Measurements from ENCODE around the gene CYGB. TPM values are rescaled to one million over a fixed set of nuclear protein-coding genes. Genes with fewer than 3 reads are reported as not detected.

Gene CYGB
- total and polyA plus RNA-seq, 2 of the 13 experiments (the other 11 are each of a cell fraction or from before 2014, with no cell fraction given), result 18.9 to 27.1 TPM

DNA sequence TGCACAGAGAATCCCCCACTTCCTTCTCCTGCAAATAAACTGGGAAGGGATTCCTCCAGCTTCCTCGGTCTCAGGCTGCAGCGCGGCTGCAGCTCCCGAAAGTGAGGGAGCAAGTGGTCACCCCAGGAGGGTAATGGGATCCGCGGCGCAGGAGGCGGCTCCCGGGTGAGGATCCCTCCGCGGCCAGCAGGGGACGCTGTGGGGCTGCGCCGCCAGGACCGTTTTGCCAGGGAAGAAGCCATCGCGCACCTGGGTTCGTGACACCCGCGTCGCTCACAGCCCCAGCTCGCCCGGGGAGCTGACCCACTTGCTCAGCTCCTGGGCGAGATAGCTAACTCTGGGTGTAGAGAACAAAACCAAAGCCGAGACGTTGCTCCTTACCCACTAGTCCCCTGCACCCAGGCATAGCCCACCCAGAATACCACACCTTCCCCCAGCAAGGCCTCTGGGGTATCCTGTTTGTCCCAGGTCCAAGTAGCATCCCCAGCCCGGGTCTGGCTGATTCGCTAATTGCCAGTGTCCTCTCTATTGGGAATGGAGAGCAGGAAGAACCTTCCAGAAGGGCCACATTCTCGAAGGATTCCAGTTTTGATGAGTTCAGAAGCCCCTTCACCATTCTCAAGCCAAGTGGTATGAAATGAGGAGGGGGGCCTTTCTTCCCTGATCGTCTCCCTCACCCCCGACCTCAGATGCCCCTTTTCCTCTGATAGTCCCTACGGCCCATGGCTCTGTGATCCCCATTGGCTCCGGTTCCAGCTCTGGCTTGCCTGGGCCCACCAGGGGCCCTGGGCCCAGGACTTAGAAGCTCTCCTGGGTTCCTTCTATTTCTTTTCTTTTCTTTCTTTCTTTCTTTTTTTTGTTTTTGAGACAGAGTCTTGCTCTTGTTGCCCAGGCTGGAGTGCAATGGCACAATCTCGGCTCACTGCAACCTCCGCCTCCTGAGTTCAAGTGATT, 14.1 kb downstream of the CYGB start (continued):
- TF ChIP-seq ZKSCAN8 (CRISPR knock-in tag; IDR thresholded peaks at IDR 0.05; ENCODE audit: borderline replicate concordance) (no peak), SIX4 (CRISPR knock-in tag; IDR thresholded peaks at IDR 0.05) (peak; percentile 44; the same call in 1 of the 2 replicates), ZMAT3 (CRISPR knock-in tag; conservative IDR thresholded peaks at IDR 0.05) (no peak; the same call in 1 of the 2 replicates), ZNF7 (CRISPR knock-in tag; IDR thresholded peaks at IDR 0.05) (no peak), GTF3A (CRISPR knock-in tag; conservative IDR thresholded peaks at IDR 0.05) (no peak), GATAD2A (CRISPR knock-in tag; IDR thresholded peaks at IDR 0.05) (peak; percentile 84), PAF1 (CRISPR knock-in tag; IDR thresholded peaks at IDR 0.05) (no peak), ZNF747 (CRISPR knock-in tag; IDR thresholded peaks at IDR 0.05; ENCODE audit: borderline replicate concordance) (peak; percentile 94), GABPB1 (CRISPR knock-in tag; IDR thresholded peaks at IDR 0.05) (peak; percentile 77), ZEB1 (IDR thresholded peaks at IDR 0.05; ENCODE audit: insufficient replicate concordance, low read depth) (peak; percentile 53), ZFP1 (CRISPR knock-in tag; IDR thresholded peaks at IDR 0.05) (0 out of 2 replicates have a peak, but pooled peaks have one; percentile 43), ZNF629 (CRISPR knock-in tag; conservative IDR thresholded peaks at IDR 0.05) (0 out of 2 replicates have a peak, but pooled peaks have one; percentile 12), ZNF253 (CRISPR knock-in tag; IDR thresholded peaks at IDR 0.05; ENCODE audit: borderline replicate concordance) (no peak), ZNF720 (CRISPR knock-in tag; IDR thresholded peaks at IDR 0.05) (no peak), EZH2 (conservative IDR thresholded peaks at IDR 0.05; ENCODE audit: low read depth, low read length) (no peak), ZNF850 (CRISPR knock-in tag; conservative IDR thresholded peaks at IDR 0.05) (no peak), ZBTB7B (CRISPR knock-in tag; IDR thresholded peaks at IDR 0.05) (peak; percentile 80), TGIF2 (CRISPR knock-in tag; IDR thresholded peaks at IDR 0.05) (no peak), MED8 (CRISPR knock-in tag; IDR thresholded peaks at IDR 0.05; ENCODE audit: insufficient replicate concordance) (no peak), PPARG (CRISPR knock-in tag; conservative IDR thresholded peaks at IDR 0.05) (0 out of 2 replicates have a peak, but pooled peaks have one; percentile 36)
- TF ChIP-seq, protein P1, sequence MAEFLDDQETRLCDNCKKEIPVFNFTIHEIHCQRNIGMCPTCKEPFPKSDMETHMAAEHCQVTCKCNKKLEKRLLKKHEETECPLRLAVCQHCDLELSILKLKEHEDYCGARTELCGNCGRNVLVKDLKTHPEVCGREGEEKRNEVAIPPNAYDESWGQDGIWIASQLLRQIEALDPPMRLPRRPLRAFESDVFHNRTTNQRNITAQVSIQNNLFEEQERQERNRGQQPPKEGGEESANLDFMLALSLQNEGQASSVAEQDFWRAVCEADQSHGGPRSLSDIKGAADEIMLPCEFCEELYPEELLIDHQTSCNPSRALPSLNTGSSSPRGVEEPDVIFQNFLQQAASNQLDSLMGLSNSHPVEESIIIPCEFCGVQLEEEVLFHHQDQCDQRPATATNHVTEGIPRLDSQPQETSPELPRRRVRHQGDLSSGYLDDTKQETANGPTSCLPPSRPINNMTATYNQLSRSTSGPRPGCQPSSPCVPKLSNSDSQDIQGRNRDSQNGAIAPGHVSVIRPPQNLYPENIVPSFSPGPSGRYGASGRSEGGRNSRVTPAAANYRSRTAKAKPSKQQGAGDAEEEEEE (CRISPR knock-in tag; IDR thresholded peaks at IDR 0.05; ENCODE audit: borderline replicate concordance), result no peak
- TF ChIP-seq, protein P2, sequence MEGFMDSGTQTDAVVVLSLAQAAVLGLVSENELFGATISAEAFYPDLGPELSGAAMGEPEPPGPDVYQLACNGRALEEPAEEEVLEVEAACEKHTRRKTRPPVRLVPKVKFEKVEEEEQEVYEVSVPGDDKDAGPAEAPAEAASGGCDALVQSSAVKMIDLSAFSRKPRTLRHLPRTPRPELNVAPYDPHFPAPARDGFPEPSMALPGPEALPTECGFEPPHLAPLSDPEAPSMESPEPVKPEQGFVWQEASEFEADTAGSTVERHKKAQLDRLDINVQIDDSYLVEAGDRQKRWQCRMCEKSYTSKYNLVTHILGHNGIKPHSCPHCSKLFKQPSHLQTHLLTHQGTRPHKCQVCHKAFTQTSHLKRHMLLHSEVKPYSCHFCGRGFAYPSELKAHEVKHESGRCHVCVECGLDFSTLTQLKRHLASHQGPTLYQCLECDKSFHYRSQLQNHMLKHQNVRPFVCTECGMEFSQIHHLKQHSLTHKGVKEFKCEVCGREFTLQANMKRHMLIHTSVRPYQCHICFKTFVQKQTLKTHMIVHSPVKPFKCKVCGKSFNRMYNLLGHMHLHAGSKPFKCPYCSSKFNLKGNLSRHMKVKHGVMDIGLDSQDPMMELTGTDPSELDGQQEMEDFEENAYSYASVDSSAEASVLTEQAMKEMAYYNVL (CRISPR knock-in tag; IDR thresholded peaks at IDR 0.05; ENCODE audit: borderline replicate concordance), result no peak; the same call in 1 of the 2 replicates
- TF ChIP-seq, protein P3, sequence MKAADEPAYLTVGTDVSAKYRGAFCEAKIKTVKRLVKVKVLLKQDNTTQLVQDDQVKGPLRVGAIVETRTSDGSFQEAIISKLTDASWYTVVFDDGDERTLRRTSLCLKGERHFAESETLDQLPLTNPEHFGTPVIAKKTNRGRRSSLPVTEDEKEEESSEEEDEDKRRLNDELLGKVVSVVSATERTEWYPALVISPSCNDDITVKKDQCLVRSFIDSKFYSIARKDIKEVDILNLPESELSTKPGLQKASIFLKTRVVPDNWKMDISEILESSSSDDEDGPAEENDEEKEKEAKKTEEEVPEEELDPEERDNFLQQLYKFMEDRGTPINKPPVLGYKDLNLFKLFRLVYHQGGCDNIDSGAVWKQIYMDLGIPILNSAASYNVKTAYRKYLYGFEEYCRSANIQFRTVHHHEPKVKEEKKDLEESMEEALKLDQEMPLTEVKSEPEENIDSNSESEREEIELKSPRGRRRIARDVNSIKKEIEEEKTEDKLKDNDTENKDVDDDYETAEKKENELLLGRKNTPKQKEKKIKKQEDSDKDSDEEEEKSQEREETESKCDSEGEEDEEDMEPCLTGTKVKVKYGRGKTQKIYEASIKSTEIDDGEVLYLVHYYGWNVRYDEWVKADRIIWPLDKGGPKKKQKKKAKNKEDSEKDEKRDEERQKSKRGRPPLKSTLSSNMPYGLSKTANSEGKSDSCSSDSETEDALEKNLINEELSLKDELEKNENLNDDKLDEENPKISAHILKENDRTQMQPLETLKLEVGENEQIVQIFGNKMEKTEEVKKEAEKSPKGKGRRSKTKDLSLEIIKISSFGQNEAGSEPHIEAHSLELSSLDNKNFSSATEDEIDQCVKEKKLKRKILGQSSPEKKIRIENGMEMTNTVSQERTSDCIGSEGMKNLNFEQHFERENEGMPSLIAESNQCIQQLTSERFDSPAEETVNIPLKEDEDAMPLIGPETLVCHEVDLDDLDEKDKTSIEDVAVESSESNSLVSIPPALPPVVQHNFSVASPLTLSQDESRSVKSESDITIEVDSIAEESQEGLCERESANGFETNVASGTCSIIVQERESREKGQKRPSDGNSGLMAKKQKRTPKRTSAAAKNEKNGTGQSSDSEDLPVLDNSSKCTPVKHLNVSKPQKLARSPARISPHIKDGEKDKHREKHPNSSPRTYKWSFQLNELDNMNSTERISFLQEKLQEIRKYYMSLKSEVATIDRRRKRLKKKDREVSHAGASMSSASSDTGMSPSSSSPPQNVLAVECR (CRISPR knock-in tag; IDR thresholded peaks at IDR 0.05; ENCODE audit: borderline replicate concordance), result peak; percentile 29; the same call in 1 of the 2 replicates
